Ovary (tissue), 3 donors: ENCODE results near the gene PRELID2.

Experiments
- CTCF ChIP-seq, 3 donors: fragments of 450-650 bp in 2 of 3; fragments of 200-600 bp in 1 of 3; IDR thresholded peaks; one replicate each; pipeline versions ENCODE4 v1.5.1 to v1.8.0; 2016 to 2022; ENCODE audit warnings: antibody characterized with exemption in 3 of 3, mild to moderate bottlenecking in 1 of 3
- EP300 ChIP-seq: sonication (generic); formaldehyde crosslinking; IDR thresholded peaks from one replicate; pipeline ENCODE4 v1.6.1; 2017; ENCODE audit warnings: antibody characterized with exemption
- POLR2A ChIP-seq: fragments of 450-650 bp; IDR thresholded peaks from one replicate; pipeline ENCODE4 v1.6.1; 2017; ENCODE audit warnings: antibody characterized with exemption, mild to moderate bottlenecking, moderate library complexity
- donor health status: DM: no; HTN: no; CAD: no.

GRCh38 chr5:145800181-145800580, 35.0 kb downstream of the PRELID2 start:
- TF ChIP-seq CTCF (IDR thresholded peaks at IDR 0.05) (no peak), POLR2A (no peak), EP300 (no peak)
